HTR-8/SVneo (cell line): Measurements from ENCODE around the gene LMNA.

ENCODE experiments used
- DNase-seq: peaks from one replicate; pipeline ENCODE4 v3.0.0; 2011; ENCODE audit warnings: low spot score, mixed read lengths; ENCODE audit not compliant: insufficient read length
- FAIRE-seq: peaks from 2 replicates; lab custom pipeline; 2011; peaks lifted over from hg19 to GRCh38; lab: Jason Lieb, UNC

Gene LMNA

DNA sequence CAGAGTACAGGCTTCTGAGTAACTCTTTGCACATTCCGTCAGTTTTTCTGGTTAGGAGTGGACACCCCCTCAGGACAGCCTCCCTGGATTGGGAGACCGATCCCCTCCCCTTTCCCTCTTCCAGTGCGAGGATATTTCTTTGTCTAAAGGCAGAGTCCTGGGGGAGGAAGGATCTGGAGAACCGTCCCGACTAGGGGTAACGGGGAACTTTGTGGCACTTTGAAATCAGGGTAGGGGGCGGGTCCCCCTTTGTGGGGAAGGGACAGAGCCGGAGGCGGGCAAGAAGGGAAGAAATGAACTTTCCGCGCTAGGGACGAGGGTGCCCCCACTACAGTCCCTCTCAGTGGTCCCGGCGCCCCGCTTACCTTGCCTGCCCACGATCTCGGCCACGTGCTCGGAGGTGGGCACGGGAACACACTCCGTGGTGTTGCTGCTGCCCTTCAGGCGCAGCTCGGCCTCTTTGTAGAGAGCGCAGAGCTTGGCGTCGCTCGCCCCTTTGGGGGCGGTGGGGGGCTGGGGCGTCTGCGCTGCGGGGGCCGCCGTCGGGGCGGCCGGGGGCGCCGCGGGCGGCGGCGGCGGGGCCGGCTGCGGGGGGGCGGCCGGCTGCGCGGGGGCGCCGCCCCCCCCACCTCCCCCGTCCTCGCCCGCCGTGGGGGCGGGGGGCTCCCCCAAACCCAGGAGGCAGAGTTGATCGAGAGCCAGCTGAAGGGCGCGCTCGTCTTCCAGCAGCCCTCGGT, 33.2 kb upstream of the LMNA start:
- FAIRE-seq, result no peak
- peak; percentile 27 for DNase-seq

- FAIRE-seq, result no peak
- no peak for DNase-seq
Observed at GRCh38 chr1:156081917-156082308, 32.6 kb upstream of the LMNA start.

DNA sequence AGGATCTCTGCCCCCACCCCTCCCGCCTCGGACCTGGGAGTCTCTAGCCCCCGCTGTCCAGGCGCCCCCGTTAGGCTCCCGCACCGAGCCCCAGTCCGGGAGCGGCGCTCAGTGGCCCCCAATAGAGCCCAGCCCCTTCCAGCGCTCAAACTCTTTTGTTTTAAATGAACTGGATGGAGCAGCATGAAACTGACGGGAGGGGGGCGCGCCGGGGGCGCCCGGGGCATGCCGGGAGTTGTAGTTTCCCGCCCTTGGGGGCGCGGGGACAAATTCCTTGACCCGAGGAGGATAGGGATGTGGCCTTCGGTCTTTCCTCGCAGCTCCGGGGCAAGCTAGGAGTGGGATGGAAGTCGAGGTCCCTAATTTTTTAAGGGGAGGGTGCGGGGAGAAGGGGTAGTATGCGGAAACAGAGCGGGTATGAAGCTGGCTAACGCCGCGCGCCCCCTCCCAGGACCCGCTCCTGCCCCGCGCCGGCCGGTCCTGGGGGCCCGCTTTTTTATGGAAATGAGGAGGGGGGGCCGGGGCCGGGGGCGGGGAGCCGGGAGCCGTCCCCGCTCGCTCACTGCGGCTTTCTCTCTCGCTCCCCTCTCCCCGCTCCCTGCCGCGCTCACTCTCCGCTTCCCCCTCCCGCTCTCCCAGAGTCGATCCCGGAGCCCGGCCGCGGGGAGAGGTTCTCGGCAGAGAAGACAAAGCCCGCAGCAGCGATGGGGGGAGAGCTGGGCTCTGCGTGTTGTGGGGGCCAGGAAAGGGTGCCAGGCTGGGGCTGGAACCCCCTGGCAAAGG, 32.0 kb upstream of the LMNA start, which contains the start of gene MEX3A:
MEX3A (minus strand) TSS at position 157 of the 783 bp plus-strand sequence. CDS start 467 bp downstream, outside the sequence.
- no peak for FAIRE-seq
- DNase-seq, result peak; percentile 79

GRCh38 chr1:156083800-156084790, 30.4 kb upstream of the LMNA start:
- FAIRE-seq, result no peak
- no peak for DNase-seq

GRCh38 chr1:156086256-156086662, 28.3 kb upstream of the LMNA start:
- DNase-seq (no peak), FAIRE-seq (no peak)

DNA sequence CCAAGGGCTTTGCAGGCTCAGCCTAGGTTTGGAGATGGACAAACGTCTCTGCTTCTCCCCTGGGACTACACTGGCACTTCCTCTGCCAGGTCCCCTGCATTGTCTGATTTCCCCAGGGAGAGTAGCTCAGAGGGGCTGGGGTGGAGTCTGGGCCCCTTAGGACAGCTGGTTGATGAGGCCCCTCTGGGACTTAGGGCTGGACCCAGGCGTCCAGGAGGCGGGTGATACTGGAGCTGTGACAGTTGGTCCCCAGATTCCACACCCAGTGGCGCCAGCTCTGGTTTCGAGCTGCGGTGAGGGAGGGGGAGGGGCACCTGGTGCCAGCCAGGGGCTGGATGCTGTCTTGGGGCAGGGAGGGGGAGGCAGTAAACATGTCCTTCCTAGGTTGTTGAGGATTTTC, 24.8 kb upstream of the LMNA start:
- DNase-seq (no peak), FAIRE-seq (no peak)

DNA sequence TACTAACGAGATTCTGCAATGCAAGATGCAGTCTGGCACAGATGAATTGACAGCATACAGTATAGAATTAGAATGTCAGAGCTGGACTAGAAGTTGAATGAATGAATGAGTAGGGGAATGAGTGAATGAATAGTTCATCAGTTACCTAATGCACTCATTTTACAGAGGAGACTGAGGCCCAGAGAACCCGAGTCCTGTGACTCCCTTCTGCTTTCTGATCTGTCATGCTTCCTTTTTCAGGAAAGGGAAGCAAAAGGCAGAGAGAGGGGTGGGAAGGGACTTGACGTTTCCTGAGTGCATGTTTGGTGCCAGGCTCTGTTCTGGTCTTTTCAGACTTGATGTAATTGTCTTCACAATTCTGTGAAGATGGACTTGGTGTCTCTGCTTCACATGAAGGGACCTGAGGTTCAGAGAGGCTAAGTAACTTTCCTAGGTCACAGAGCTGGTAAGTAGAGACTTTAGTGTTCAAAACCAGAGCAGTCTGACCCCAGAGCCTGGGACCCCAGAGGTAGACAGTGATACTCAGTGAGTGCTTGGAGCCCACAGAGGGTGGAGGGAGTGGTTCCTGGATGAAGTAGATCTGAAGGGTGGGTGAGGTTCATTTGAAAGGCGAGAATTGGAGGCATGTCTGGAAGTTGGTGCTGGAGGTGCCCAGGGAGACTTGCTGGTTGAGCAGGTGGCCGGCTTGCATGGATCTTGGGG, 24.2 kb upstream of the LMNA start:
- DNase-seq, result no peak
- FAIRE-seq, result no peak

- FAIRE-seq, result no peak
- peak; percentile 74 for DNase-seq
Observed at GRCh38 chr1:156090840-156091188, 23.7 kb upstream of the LMNA start.

- DNase-seq, result no peak
- FAIRE-seq, result no peak
Observed at GRCh38 chr1:156091610-156092009, 22.9 kb upstream of the LMNA start.

- no peak for FAIRE-seq
- DNase-seq, result no peak
Observed at GRCh38 chr1:156095906-156096508, 18.5 kb upstream of the LMNA start.

DNA sequence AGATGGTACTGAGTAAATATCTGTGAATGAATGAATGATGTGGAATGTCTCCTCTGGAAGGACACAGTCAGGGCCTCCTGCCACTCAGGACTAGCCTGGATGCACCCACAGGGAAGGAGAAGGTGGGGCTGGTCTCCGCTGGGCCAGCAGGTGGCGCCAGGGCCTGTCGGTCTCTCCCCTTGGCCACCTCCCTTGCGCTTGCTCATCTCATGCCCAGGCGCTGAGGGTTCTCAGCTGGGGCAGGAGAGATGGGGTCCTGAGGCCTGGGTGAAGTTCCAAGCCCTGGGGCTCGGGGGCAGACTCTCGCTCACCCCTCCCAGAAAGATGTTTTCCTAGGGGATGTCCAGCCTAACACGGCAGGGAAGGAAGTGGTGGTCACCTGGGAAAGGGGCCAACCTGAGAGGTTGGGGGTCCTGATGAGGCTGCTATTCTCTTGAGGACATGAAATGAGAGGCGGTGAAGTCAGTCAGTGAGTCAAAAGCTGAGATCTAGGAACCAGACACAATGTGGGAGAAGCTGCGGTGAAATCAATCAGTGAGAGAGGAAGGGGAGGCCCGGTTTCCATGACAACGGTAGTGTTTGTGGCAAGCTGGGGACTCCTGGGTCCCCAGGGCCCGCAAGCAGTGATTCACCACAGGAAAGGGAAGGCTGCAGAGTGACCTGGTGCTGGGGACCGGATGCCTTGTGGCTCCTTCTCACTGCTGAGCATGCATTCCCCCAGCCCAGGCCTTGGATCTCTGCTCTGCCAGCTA, 17.7 kb upstream of the LMNA start:
- DNase-seq (peak; percentile 73), FAIRE-seq (no peak)

DNA sequence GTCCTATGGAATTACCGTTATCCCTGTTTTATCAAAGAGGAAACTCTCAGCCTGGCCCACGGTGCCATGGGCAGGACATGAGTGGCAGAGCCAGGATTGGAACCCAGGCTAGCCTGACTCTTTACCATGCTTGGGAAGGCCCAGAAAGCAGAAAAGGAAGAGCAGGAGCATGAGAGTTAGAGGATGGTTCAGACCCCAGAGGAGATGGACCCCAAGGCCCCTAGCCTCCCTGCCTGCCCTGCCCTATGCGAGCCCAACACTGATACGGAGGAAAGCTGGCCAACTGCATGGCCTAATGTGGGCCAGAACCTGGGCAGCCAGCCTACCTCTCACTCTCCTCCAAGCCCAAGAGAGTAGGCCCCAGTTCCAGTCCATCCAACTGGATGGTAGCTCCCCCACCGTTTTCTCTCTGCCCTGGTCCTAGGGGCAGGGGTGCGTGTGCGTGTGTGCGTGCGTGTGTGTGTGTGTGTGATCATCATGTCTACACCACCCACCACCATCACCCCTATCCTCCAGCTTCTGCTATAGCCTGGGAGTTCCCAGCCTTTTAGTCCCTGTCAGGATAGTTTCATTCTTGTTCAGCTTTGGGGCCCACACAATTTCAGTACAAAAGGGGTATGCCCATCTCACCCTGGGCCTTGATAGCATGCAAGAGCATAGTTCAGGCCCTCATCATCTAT, 16.9 kb upstream of the LMNA start:
- DNase-seq (no peak), FAIRE-seq (no peak)

- FAIRE-seq, result no peak
Observed at GRCh38 chr1:156098784-156099183, 15.7 kb upstream of the LMNA start.

GRCh38 chr1:156099282-156099681, 15.2 kb upstream of the LMNA start:
- DNase-seq (no peak), FAIRE-seq (no peak)

More at GRCh38 chr1:156098784-156099183, 15.7 kb upstream of the LMNA start:
- no peak for DNase-seq

DNA sequence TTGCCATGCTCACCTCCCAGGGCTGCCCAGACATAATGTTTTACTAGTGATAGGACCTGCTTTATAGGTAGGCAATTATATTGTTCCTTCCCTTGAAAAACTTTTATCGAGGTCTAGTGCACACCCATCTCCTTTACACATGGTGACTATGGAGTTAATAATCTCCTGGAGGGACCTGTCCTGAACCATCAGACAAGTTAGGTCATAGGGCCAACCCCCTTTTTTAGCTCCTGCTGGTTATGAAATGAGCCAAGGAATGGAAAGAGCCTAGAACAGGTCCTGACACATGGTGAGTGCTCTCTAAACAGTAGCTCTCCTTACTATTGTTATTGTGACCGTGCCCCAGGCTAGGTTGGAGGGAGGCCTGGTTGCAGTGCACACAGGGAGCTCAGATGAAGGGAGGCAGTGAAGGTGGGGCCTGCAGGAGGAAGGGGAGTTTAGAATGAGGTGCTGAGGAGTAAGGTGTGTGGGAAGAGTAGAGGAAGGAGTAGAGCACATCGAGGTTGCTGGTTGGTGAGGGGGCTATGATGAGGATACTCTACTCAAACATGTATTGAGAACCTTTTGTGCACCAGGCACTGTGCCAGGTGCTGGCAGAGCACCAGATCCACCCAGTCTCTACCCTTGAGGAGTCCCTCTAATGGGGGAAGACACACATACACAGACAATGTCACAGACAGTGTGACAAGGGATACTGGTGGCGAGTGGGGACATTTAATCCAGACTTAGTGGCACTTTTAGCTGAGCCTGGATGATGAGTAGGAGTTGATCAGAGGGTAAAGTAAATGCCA, 14.1 kb upstream of the LMNA start:
- no peak for FAIRE-seq

GRCh38 chr1:156101880-156102279, 12.6 kb upstream of the LMNA start:
- FAIRE-seq, result no peak
- DNase-seq, result no peak

More for the DNA sequence above, 14.1 kb upstream of the LMNA start:
- no peak for DNase-seq
